Measurements from ENCODE around the gene CSNK1G2. TPM values are rescaled to one million over a fixed set of nuclear protein-coding genes. Genes with fewer than 3 reads are reported as not detected.

CSNK1G2 gene
- total RNA-seq, 2 donors from 2014 or later: 35.3 to 65.6 TPM

GRCh38 chr19:1955171-1956121 lies 14.5 kb downstream of the CSNK1G2 start:
- intact Hi-C loops (cut with DNase I): no loop called here
- ATAC-seq: no peak

GRCh38 chr19:1956122-1956494 lies 15.1 kb downstream of the CSNK1G2 start:
- no peaks in the 10 kb centered on the region for H3K4me1 ChIP-seq
- intact Hi-C loops (cut with DNase I): no loop called here
- WGBS, 2 donors: 96 to 100% methylated on average over 3 to 12 of the region's 12 CpGs
- H3K27me3 ChIP-seq: no peaks in the 10 kb centered on the region
- no peak overlapping the region for H3K27ac ChIP-seq
- no peak for TF ChIP-seq CTCF (IDR thresholded peaks at IDR 0.05)
- no peak overlapping the region for H3K4me3 ChIP-seq
- H3K9me3 ChIP-seq: no peaks in the 10 kb centered on the region
- no peaks in the 10 kb centered on the region for H3K36me3 ChIP-seq (replicated peaks in 1 of 2; ENCODE audit: insufficient read depth in 1 of 2, low read depth in 2 of 2)
- no peak for ATAC-seq
- no peak for DNase-seq

More at GRCh38 chr19:1955171-1956121, 14.5 kb downstream of the CSNK1G2 start:
- 84 to 94% methylated on average over 9 to 31 of the region's 51 CpGs for WGBS, 2 donors
- TF ChIP-seq CTCF (IDR thresholded peaks at IDR 0.05) (no peak), POLR2A (IDR thresholded peaks at IDR 0.05) (no peak)
- Histone ChIP-seq H3K4me1 (no peaks in the 10 kb centered on the region), H3K27me3 (no peaks in the 10 kb centered on the region), H3K36me3 (replicated peaks in 1 of 2; ENCODE audit: insufficient read depth in 1 of 2, low read depth in 2 of 2) (no peaks in the 10 kb centered on the region), H3K27ac (no peak overlapping the region), H3K4me3 (no peak overlapping the region), H3K9me3 (no peaks in the 10 kb centered on the region)
- no peak for DNase-seq

- no peak overlapping the region for H3K4me3 ChIP-seq
- H3K27me3 ChIP-seq: no peaks in the 10 kb centered on the region
- 83 to 88% methylated on average over 14 to 26 of the region's 28 CpGs for WGBS, 2 donors
- DNase-seq: no peak
- no peaks in the 10 kb centered on the region for H3K4me1 ChIP-seq
- H3K36me3 ChIP-seq (replicated peaks in 1 of 2; ENCODE audit: insufficient read depth in 1 of 2, low read depth in 2 of 2): no peaks in the 10 kb centered on the region
- no peaks in the 10 kb centered on the region for H3K9me3 ChIP-seq
- TF ChIP-seq POLR2A (IDR thresholded peaks at IDR 0.05) (no peak), CTCF (IDR thresholded peaks at IDR 0.05) (no peak)
- intact Hi-C loops (cut with DNase I): no loop called here
- ATAC-seq: no peak
- H3K27ac ChIP-seq: no peak overlapping the region
These were observed 16.0 kb downstream of the CSNK1G2 start for GRCh38 chr19:1956868-1957492.

- intact Hi-C loops (cut with DNase I): no loop called here
- Histone ChIP-seq H3K4me3 (no peak overlapping the region), H3K27me3 (no peaks in the 10 kb centered on the region), H3K4me1 (no peaks in the 10 kb centered on the region), H3K36me3 (replicated peaks in 1 of 2; ENCODE audit: insufficient read depth in 1 of 2, low read depth in 2 of 2) (no peaks in the 10 kb centered on the region), H3K9me3 (no peaks in the 10 kb centered on the region), H3K27ac (no peak overlapping the region)
- ATAC-seq (no peak), DNase-seq (no peak)
- TF ChIP-seq CTCF (IDR thresholded peaks at IDR 0.05) (no peak), POLR2A (IDR thresholded peaks at IDR 0.05) (no peak)
- 83 to 87% methylated on average over 6 to 34 of the region's 40 CpGs for WGBS, 2 donors
These were observed 16.7 kb downstream of the CSNK1G2 start for GRCh38 chr19:1957562-1958248.
